Sciatic nerve (tissue), 2 donors: Measurements from ENCODE around the gene THEM5. TPM values are rescaled to one million over a fixed set of nuclear protein-coding genes. Genes with fewer than 3 reads are reported as not detected.

ENCODE experiments used
- ATAC-seq: fragments of 200-7000 bp; cut with Tn5 transposase; one replicate; pipeline ENCODE4 v1.9.1; 2020; ENCODE audit warnings: mild to moderate bottlenecking, moderate library complexity
- DNase-seq: peaks from one replicate; pipeline ENCODE4 v3.0.0-alpha.2; 2020; ENCODE audit warnings: low spot score
- intact Hi-C: fragments of 100-400 bp; cut with DNase I; formaldehyde crosslinking; loops from one replicate; pipeline ENCODE4 v1.14.2; 2022
- total RNA-seq: library from RNA; stranded (reverse); fragmentation: NEBNext Ultra II Directional; extraction: Animal tissue kit (Norgen Biotek cat#: 25700); gene quantifications from one replicate; pipeline ENCODE4 v1.2.1, GENCODE V29; 2021
- donor health status: DM: no; HTN: no; CAD: no.
- donor health status: DM: no; HTN: no; CAD: no.

THEM5 gene
- total RNA-seq, 1 donor from 2014 or later, result not detected

- intact Hi-C loops, result no loop called here
- no peak for ATAC-seq
- no peak for DNase-seq
Measured at GRCh38 chr1:151828921-151829320, 24.6 kb downstream of the THEM5 start.

- DNase-seq (no peak), ATAC-seq (no peak)
- intact Hi-C loops, result no loop called here
Measured at GRCh38 chr1:151827853-151828252, 25.7 kb downstream of the THEM5 start.

- intact Hi-C loops, result no loop called here
- ATAC-seq (peak; percentile 18), DNase-seq (no peak)
Measured at GRCh38 chr1:151825751-151826660, 27.5 kb downstream of the THEM5 start.

- no peak for ATAC-seq
- no peak for DNase-seq
- intact Hi-C loops, result no loop called here
Measured at GRCh38 chr1:151825204-151825603, 28.3 kb downstream of the THEM5 start.

DNA sequence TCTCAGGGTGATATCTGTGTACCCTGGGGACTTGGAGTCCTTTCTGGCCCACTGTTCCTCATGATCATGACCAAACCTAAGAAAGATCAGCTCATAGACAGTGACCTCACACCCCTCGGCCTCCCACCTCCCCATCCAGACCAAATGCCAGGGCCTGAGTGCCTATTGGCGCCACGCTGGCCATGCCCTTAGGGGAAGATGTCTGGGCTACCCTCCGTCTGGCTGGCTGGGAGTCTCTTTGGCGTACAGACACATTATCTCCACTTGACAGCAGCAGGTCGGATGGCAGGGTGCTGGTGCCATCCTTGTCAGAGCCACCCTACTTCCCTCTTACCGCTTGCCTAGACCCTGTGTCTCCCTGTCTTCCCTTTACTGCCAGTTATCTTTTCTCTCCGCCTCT, 30.3 kb downstream of the THEM5 start:
- intact Hi-C loops, result no loop called here
- ATAC-seq (no peak), DNase-seq (no peak)

DNA sequence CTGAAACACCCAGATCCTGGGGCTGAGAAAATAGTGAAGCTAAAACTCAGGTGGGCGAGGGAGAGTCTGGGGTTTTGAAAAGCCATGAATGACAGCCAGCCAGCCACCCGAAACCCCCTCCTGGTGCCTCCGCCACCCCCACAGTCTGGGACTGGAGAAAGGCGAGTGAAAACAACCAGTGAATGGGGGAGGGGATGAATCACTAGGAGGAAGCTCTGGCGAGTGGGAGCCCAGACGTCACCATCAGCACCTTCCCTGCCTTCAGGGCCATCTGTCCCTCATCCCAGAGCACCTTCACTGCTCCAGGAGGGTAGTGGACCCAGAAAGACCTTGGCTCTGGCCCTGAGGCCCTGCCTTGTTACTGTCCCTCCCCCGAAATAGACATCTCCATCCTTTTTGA, 31.1 kb downstream of the THEM5 start:
- intact Hi-C loops, result no loop called here
- ATAC-seq (no peak), DNase-seq (no peak)

DNA sequence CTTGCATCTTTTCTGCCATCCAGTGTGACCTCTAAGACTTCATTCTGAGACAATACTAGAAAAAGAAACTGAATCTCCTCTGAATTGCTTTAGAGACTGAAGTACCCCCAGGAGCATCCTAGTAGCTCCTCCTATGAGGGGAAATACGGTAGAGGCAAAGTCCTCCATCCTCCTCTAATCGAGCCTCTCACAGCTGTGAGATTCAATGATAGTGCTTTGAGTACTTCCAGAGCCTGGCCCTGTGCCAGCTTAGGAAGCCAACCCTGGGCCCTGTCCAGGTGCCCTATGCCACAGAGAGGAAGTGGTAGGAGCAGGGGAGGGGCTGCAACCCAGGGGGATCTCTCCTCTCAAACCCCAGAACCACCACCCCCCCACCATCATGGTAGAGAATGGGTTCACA, 32.6 kb downstream of the THEM5 start:
- DNase-seq (no peak), ATAC-seq (no peak)
- intact Hi-C loops, result no loop called here

DNA sequence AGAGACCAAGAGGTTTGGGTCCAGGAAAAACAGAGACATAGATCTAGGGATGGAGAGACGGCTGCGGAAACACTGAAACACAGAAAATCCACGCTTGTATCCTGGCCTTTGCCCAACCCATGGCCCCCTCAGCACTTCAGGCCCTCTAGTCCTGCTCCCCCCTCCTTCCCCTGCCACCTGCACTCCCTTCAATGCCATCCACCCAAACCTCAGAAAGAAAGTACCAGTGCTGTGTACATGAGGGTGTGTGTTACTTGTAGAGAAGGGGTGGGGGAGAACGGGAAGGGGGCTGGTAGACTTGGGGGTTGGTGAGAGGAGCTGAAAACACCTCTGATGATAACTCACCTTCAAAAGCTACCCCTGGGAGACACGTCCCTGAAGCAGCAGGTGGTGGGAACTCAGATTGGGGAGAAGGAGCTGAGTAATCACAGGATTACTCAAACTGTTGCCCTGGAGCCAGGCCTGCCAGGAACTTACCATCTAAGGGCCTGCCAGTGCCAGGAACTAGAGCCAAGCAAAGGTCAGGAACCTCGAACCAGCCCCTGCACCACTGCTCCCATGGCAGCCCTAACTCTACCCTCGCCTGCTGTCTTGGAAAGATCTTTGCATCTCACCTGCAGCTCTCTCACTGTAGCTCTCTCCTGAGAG, 33.4 kb downstream of the THEM5 start:
- DNase-seq, result no peak
- no peak for ATAC-seq
- intact Hi-C loops, result no loop called here

GRCh38 chr1:151819227-151819835, 34.2 kb downstream of the THEM5 start:
- intact Hi-C loops, result no loop called here
- DNase-seq (no peak), ATAC-seq (no peak)

DNA sequence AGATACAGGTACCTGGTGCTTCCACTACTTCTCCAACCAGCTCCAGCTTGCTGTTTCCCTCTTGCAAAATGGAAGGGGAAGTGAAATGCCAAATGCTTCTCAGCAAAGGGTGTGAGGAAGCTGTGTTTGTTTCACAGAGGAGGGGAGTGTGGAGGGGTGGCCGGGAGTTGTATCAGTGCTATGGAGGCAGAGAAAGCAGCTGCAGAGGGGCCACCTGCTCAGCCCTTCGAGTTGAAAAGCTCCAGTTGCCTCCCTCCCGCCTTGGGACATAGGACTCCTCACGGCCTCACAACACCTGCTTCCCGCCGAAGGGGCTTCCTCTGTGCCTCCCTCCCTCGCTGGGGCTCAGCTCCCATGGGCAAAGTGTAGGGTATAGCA, 36.2 kb downstream of the THEM5 start:
- ATAC-seq (no peak), DNase-seq (no peak)
- intact Hi-C loops, result no loop called here

DNA sequence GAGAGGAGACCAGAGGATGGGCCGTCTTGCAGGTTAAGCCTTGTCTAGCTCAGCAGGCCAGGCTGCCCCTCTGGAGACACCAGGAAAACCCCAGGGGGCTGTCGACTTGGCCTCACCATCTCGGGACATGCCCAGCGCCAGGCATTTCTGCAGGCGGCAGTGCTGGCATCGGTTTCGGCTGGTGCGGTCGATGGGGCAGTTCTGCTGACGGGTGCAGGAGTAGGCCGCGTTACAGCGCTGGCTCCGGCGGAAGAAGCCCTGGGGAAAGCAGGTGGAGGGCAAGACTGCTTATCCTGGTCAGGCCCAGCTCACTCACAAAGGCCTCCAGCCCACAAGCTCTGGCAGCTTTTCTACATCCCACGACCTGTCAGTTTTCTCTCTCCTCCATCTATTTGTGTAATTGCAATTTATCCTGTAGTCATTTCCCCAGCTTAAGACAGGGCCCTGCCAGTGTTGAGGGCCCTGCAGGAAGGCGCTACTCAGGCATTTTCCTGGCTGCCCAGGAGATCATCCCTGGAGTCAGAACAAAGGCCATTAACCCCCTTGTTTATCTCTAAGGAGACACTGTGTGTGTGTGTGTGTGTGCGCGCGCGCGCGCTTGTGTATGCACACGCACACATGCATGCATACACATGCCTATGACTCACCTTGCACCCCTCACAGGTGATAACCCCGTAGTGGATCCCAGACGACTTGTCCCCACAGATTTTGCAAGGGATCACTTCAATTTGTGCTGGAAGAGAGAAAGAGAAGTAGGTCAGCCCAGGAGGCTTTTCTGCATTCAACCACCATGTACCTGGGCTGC, 36.8 kb downstream of the THEM5 start:
- DNase-seq, result no peak
- no peak for ATAC-seq
- intact Hi-C loops, result no loop called here

- intact Hi-C loops, result no loop called here
- ATAC-seq (no peak), DNase-seq (no peak)
Measured at GRCh38 chr1:151815716-151816327, 37.7 kb downstream of the THEM5 start.

DNA sequence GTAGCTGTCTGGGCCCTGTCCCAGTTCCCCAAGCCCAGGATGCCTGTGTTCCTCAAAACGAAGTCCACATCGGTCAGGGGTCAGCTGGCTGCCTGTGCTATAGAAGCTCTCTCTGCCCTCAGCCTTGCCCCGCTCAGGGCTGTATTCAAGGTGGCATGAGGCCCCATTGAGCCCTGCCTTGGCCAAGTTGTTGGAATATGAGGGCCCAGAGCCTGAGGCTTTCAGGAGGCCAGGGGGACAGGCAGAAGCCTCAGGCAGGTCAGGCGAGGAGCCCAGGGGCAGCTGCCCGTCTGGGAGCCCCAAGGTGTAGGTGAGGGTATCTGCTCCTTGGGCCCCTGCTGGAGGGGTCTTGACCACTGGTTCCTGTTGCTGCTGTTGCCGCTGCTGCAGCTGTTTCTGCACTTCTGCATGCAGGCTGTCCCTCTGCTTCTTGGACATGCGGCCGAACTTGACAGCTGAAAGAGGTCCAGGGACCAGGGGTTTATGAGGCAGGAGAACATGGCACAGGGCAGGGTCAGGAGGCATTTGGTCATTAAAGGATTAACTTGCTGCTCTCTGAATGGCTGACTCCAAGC, 38.5 kb downstream of the THEM5 start:
- DNase-seq, result no peak
- intact Hi-C loops, result no loop called here
- ATAC-seq, result no peak

DNA sequence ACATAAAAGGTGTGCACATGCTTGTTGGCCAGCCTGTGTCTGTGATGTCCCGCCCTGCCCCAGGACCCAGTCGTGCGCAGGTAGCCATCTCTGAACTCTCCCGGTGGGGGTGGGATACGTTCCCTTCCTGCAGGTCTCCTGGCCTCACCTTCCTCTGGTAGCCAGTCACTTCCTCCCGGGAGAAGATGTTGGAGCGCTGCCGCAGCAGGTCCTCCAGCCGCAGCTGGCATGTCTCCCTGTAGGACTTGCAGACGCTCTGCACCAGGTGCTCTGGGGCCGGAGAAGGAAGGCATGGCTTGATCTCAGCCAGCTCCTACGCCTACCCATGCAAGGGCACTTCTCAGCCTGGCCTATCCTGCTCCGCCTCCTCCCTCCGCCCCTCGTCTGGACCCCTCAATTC, 39.1 kb downstream of the THEM5 start:
- DNase-seq (no peak), ATAC-seq (no peak)
- intact Hi-C loops, result no loop called here

GRCh38 chr1:151813271-151813977, 40.1 kb downstream of the THEM5 start:
- ATAC-seq (no peak), DNase-seq (no peak)

GRCh38 chr1:151811181-151811580, 42.3 kb downstream of the THEM5 start:
- DNase-seq (no peak), ATAC-seq (no peak)
- intact Hi-C loops, result no loop called here

More at GRCh38 chr1:151813271-151813977, 40.1 kb downstream of the THEM5 start:
- intact Hi-C loops, result no loop called here

GRCh38 chr1:151809985-151810556, 43.4 kb downstream of the THEM5 start:
- intact Hi-C loops, result no loop called here
- ATAC-seq (no peak), DNase-seq (no peak)
